Suprapubic skin (tissue), 4 donors: ENCODE data around the gene NEB. TPM values are rescaled to one million over a fixed set of nuclear protein-coding genes. Genes with fewer than 3 reads are reported as not detected.

Experiments
- DNase-seq, 2 donors: peaks; one replicate each; pipeline ENCODE4 v3.0.0-alpha.2; 2019; ENCODE audit warnings: low spot score in 2 of 2
- H3K27ac ChIP-seq: fragments of 200-600 bp; sonication (generic); one replicate; pipeline ENCODE4 v1.5.1; 2019
- H3K27me3 ChIP-seq: fragments of 200-600 bp; sonication (generic); one replicate; pipeline ENCODE4 v1.5.1; 2019
- H3K36me3 ChIP-seq: fragments of 200-600 bp; sonication (generic); one replicate; pipeline ENCODE4 v1.5.1; 2019
- H3K4me1 ChIP-seq: fragments of 200-600 bp; sonication (generic); one replicate; pipeline ENCODE4 v1.5.1; 2019
- H3K4me3 ChIP-seq: fragments of 200-600 bp; sonication (generic); one replicate; pipeline ENCODE4 v1.5.1; 2019; ENCODE audit warnings: mild to moderate bottlenecking
- H3K9me3 ChIP-seq: fragments of 200-600 bp; sonication (generic); one replicate; pipeline ENCODE4 v1.5.1; 2019
- EP300 ChIP-seq: sonication (generic); formaldehyde crosslinking; IDR thresholded peaks from one replicate; pipeline ENCODE4 v1.6.1; 2017; ENCODE audit warnings: antibody characterized with exemption
- POLR2A ChIP-seq, 2 donors: fragments of 450-650 bp; IDR thresholded peaks; one replicate each; pipeline ENCODE4 v1.6.1; 2017; ENCODE audit warnings: antibody characterized with exemption in 2 of 2, mild to moderate bottlenecking in 2 of 2, moderate library complexity in 2 of 2
- POLR2AphosphoS5 ChIP-seq, 3 donors: sonication (generic); formaldehyde crosslinking; IDR thresholded peaks; one replicate each; pipeline ENCODE4 v1.6.1; 2017; ENCODE audit warnings: antibody characterized with exemption in 3 of 3
- WGBS: methylation state at CpG from one replicate; pipeline ENCODE4 v1.1.5; 2018; 5-methylcytosine and 5-hydroxymethylcytosine counted together
- total RNA-seq, 4 donors: library from RNA; depleted of rRNA; stranded (reverse); fragments of >200 nt; gene quantifications; one replicate each; pipeline ENCODE4 v1.1.0, GENCODE V29; 2016
- TF ChIP-seq, protein P1 (sequence below), 2 donors: fragments of 200-600 bp in 1 of 2; fragments of 450-650 bp in 1 of 2; sonication (generic) in 1 of 2; IDR thresholded peaks; one replicate each; pipeline ENCODE4 v1.5.1; 2016 to 2019; ENCODE audit warnings: antibody characterized with exemption in 2 of 2, mild to moderate bottlenecking in 1 of 2, moderate library complexity in 1 of 2

Gene NEB
- total RNA-seq, 4 donors from 2014 or later: 5.4 to 19.1 (median 7.4) TPM

DNA sequence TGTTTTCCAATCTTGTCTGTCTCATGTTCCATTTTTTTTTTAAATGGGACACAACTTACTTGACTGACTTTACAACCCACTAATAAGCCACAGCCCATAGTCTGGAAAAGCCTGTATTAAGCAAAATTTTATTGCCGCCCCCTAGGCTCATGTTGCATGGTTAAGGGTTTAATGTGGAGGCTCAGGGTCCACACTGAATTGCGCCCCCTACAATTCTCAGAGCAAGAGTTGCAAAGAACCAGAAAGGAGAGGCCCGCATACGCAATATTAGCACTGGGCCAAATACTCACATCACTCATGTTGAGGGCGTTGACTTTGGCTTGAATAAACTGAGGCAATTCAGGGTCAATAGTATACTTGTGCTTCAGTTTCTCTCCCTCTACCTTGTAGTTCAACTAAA lies 65.5 kb downstream of the NEB start:
- Histone ChIP-seq H3K4me1 (no peaks in the 10 kb centered on the region), H3K27ac (no peak overlapping the region), H3K36me3 (no peaks in the 10 kb centered on the region), H3K27me3 (no peaks in the 10 kb centered on the region), H3K9me3 (no peaks in the 10 kb centered on the region), H3K4me3 (no peak overlapping the region)
- 97% methylated on average over 5 of the region's 5 CpGs for WGBS
- no peak for DNase-seq
- TF ChIP-seq POLR2AphosphoS5 (IDR thresholded peaks at IDR 0.05): no peak
- no peak for TF ChIP-seq EP300
- TF ChIP-seq, protein P1, sequence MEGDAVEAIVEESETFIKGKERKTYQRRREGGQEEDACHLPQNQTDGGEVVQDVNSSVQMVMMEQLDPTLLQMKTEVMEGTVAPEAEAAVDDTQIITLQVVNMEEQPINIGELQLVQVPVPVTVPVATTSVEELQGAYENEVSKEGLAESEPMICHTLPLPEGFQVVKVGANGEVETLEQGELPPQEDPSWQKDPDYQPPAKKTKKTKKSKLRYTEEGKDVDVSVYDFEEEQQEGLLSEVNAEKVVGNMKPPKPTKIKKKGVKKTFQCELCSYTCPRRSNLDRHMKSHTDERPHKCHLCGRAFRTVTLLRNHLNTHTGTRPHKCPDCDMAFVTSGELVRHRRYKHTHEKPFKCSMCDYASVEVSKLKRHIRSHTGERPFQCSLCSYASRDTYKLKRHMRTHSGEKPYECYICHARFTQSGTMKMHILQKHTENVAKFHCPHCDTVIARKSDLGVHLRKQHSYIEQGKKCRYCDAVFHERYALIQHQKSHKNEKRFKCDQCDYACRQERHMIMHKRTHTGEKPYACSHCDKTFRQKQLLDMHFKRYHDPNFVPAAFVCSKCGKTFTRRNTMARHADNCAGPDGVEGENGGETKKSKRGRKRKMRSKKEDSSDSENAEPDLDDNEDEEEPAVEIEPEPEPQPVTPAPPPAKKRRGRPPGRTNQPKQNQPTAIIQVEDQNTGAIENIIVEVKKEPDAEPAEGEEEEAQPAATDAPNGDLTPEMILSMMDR (IDR thresholded peaks at IDR 0.05): no peak
- no peak for TF ChIP-seq POLR2A (IDR thresholded peaks at IDR 0.05)

DNA sequence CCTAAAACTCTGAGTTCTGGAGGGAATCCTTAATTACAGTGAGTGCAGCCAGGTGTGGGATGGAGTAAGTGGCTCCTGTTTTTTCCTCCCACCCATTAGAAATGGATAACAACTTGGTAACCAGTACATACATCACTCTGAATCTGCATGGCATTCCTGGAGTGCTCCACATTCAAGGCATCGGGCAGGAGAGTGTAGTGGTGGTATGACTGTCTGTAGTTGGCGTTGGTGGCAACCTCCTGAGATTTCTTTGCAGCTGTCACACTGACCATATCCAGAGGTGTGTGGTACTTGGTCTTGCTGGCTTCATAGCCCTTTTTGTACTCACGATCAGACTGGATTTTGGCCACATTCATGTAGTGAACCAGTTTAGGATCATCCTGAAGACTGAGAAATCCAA lies 68.3 kb downstream of the NEB start:
- 93% methylated on average over 3 of the region's 3 CpGs for WGBS
- no peak overlapping the region for H3K27ac ChIP-seq
- no peaks in the 10 kb centered on the region for H3K9me3 ChIP-seq
- H3K4me1 ChIP-seq: no peaks in the 10 kb centered on the region
- H3K4me3 ChIP-seq: no peak overlapping the region
- H3K27me3 ChIP-seq: no peaks in the 10 kb centered on the region
- TF ChIP-seq POLR2AphosphoS5 (IDR thresholded peaks at IDR 0.05) (no peak), POLR2A (IDR thresholded peaks at IDR 0.05) (no peak), EP300 (no peak)
- TF ChIP-seq, protein P1 (IDR thresholded peaks at IDR 0.05): no peak
- H3K36me3 ChIP-seq: no peaks in the 10 kb centered on the region
- DNase-seq: no peak

DNA sequence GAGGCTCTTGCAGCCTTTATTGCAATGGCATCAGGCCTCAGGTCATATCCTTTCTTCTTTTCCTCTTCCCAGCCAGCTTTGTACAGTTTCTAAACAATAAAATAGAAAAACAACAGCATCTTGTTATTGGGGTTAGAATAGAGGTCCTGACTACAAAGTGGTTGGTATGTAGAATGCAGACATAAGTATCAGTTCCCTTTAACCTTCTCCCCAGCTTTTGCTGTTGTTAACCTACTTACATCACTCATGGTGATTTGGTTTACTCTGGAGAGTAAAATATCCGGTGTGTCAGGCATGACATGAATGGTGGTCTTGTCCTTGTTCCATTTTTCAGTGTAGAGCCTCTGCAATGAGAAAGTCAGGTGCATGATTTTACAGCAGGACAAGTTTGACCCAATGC lies 69.8 kb downstream of the NEB start:
- no peak overlapping the region for H3K4me3 ChIP-seq
- no peaks in the 10 kb centered on the region for H3K27me3 ChIP-seq
- no peaks in the 10 kb centered on the region for H3K36me3 ChIP-seq
- DNase-seq: no peak
- H3K27ac ChIP-seq: no peak overlapping the region
- no peaks in the 10 kb centered on the region for H3K4me1 ChIP-seq
- 83% methylated on average over 1 of the region's 1 CpG for WGBS
- TF ChIP-seq, protein P1 (IDR thresholded peaks at IDR 0.05): no peak
- TF ChIP-seq POLR2A (IDR thresholded peaks at IDR 0.05): no peak
- no peak for TF ChIP-seq EP300
- no peak for TF ChIP-seq POLR2AphosphoS5 (IDR thresholded peaks at IDR 0.05)
- H3K9me3 ChIP-seq: no peaks in the 10 kb centered on the region

DNA sequence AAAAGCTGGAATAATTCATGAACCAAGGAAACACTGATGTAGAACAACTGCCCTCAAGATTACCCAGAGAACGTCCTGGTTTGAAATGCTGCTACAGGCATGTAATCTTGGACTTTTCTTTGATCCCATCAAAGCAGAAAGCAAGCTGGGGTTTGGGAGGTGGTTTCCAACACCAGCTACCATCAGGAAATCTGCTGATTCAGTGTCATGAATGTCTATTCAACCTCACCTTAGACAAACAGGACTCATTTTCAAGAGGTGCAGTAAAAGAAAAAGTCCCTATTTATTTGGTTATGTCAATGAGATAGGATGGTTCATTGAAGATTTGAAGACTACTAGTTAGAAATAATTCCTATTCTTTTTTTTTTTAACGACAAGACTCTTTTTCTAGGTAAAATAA lies 72.7 kb downstream of the NEB start:
- TF ChIP-seq EP300 (no peak), POLR2A (IDR thresholded peaks at IDR 0.05) (no peak), POLR2AphosphoS5 (IDR thresholded peaks at IDR 0.05) (no peak)
- TF ChIP-seq, protein P1 (IDR thresholded peaks at IDR 0.05): no peak
- H3K9me3 ChIP-seq: no peaks in the 10 kb centered on the region
- H3K36me3 ChIP-seq: no peaks in the 10 kb centered on the region
- no peak overlapping the region for H3K4me3 ChIP-seq
- DNase-seq: no peak
- 88% methylated on average over 2 of the region's 2 CpGs for WGBS
- no peaks in the 10 kb centered on the region for H3K27me3 ChIP-seq
- H3K4me1 ChIP-seq: no peaks in the 10 kb centered on the region
- no peak overlapping the region for H3K27ac ChIP-seq

DNA sequence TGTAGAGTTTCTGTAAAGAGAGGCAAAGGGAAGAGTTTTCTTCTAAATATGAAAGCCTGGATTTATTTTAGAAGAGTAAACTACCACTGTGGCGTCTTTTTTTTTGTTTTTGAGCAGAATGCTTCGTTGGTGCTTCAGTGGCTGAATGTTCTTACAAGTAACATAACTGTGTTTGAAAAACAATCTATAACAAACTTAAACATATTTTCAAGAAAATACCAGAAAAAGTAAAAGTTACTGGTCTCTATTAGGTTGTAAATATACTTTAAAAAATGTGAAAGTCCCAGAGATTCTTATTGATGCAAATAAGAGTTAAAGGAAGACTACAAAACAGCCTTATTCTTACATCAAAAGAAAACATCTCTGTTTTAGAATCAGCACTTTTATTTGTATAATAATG lies 76.2 kb downstream of the NEB start:
- Histone ChIP-seq H3K9me3 (no peaks in the 10 kb centered on the region), H3K4me3 (no peak overlapping the region), H3K4me1 (no peaks in the 10 kb centered on the region), H3K27me3 (no peaks in the 10 kb centered on the region), H3K27ac (no peak overlapping the region), H3K36me3 (no peaks in the 10 kb centered on the region)
- TF ChIP-seq POLR2A (IDR thresholded peaks at IDR 0.05): no peak
- TF ChIP-seq, protein P1 (IDR thresholded peaks at IDR 0.05): no peak
- TF ChIP-seq POLR2AphosphoS5 (IDR thresholded peaks at IDR 0.05): no peak
- no peak for TF ChIP-seq EP300
- 90% methylated on average over 2 of the region's 2 CpGs for WGBS
- no peak for DNase-seq
